ENCODE measurements around the gene CARF. TPM values are rescaled to one million over a fixed set of nuclear protein-coding genes. Genes with fewer than 3 reads are reported as not detected.
"Not testable (repeated sequence)": the region's sequence is repeated elsewhere in the genome, so short reads cannot be mapped to it uniquely, and the experiment has no call there.

Gene CARF
- total and polyA plus RNA-seq, 11 donors = 0.79 to 12.2 (median 6.9) TPM

DNA sequence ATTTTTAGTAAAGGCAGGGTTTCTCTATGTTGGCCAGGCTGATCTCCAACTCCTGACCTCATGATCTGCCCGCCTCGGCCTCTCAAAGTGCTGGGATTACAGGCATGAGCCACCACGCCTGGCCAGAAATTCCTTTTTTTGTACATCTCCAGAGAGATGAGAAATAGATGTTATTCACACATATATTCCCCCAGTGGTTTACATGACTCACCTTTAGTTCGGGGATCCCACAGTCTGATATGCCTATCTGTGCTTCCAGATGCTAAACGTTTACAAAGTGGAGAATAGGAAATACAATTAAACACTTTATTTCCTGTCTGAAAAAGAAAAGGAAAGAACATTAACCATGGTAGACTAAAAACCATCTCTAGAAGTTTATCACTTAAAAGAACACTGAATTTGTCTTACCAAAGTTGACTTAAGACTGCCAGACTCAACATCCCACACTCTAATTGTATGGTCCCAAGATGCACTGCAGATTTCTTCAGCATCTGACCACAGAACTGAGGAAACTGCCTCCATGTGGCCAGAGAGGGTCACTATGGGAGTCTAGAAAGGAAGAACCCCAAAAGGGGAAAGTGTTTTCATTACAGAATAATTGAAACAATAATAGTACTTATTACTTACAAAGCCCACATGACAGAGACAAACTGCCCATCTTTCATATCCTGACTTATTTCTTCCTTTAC, 27.9 kb upstream of the CARF start:
- ATAC-seq = no peak
- intact Hi-C loops (cut with DNase I) = loop anchor here in 1 of 10 donors (10.0 kb wide), 1 partner anchor 289 kb away; no protein-coding TSS in a partner anchor
- H3K4me1 ChIP-seq = peaks cover 0 to 8% (median 0%) of the 10 kb centered on the region in 12 donors
- no peaks in the 10 kb centered on the region for H3K27me3 ChIP-seq
- peaks cover 0 to 79% (median 58%) of the 10 kb centered on the region in 9 donors for H3K36me3 ChIP-seq
- H3K9me3 ChIP-seq = no peaks in the 10 kb centered on the region
- H3K4me3 ChIP-seq = no peak overlapping the region
- 75 to 88% (median 83%) methylated on average over 5 of the region's 5 CpGs for WGBS, 4 donors
- no peak overlapping the region for H3K27ac ChIP-seq
- DNase-seq = no peak
- TF ChIP-seq, protein P1, sequence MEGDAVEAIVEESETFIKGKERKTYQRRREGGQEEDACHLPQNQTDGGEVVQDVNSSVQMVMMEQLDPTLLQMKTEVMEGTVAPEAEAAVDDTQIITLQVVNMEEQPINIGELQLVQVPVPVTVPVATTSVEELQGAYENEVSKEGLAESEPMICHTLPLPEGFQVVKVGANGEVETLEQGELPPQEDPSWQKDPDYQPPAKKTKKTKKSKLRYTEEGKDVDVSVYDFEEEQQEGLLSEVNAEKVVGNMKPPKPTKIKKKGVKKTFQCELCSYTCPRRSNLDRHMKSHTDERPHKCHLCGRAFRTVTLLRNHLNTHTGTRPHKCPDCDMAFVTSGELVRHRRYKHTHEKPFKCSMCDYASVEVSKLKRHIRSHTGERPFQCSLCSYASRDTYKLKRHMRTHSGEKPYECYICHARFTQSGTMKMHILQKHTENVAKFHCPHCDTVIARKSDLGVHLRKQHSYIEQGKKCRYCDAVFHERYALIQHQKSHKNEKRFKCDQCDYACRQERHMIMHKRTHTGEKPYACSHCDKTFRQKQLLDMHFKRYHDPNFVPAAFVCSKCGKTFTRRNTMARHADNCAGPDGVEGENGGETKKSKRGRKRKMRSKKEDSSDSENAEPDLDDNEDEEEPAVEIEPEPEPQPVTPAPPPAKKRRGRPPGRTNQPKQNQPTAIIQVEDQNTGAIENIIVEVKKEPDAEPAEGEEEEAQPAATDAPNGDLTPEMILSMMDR (IDR thresholded peaks at IDR 0.05) = no peak
- TF ChIP-seq POLR2A (IDR thresholded peaks at IDR 0.05) = no peak

- WGBS, 4 donors = 62 to 75% (median 69%) methylated on average over 7 of the region's 7 CpGs
- H3K4me3 ChIP-seq = no peak overlapping the region
- intact Hi-C loops (cut with DNase I) = loop anchor here in 1 of 10 donors (10.0 kb wide), 1 partner anchor 290 kb away; no protein-coding TSS in a partner anchor
- H3K9me3 ChIP-seq = no peaks in the 10 kb centered on the region
- ATAC-seq (peak in 3 of 4 donors; percentile 53 to 76 (median 61)), DNase-seq (no peak)
- peaks cover 0 to 8% (median 0%) of the 10 kb centered on the region in 12 donors for H3K4me1 ChIP-seq
- H3K27ac ChIP-seq = peak overlapping the region in 2 of 12 donors; percentile 30 to 48
- no peak for TF ChIP-seq POLR2A (IDR thresholded peaks at IDR 0.05)
- TF ChIP-seq, protein P1 (IDR thresholded peaks at IDR 0.05) = no peak
- H3K27me3 ChIP-seq = no peaks in the 10 kb centered on the region
- H3K36me3 ChIP-seq = peaks cover 0 to 81% (median 68%) of the 10 kb centered on the region in 9 donors
Measured at GRCh38 chr2:202885190-202885589, 26.9 kb upstream of the CARF start.

- H3K27ac ChIP-seq; H3K27me3 ChIP-seq; ATAC-seq; DNase-seq; H3K4me3 ChIP-seq; intact Hi-C loops (cut with DNase I): not testable (repeated sequence)
- H3K36me3 ChIP-seq = peaks cover 0 to 38% (median 19%) of the 10 kb centered on the region in 9 donors
- peaks cover 0 to 13% (median 0%) of the 10 kb centered on the region in 12 donors for H3K9me3 ChIP-seq
- H3K4me1 ChIP-seq = peaks cover 0 to 16% (median 8%) of the 10 kb centered on the region in 12 donors
Measured at GRCh38 chr2:202905507-202905906, 6.6 kb upstream of the CARF start.

DNA sequence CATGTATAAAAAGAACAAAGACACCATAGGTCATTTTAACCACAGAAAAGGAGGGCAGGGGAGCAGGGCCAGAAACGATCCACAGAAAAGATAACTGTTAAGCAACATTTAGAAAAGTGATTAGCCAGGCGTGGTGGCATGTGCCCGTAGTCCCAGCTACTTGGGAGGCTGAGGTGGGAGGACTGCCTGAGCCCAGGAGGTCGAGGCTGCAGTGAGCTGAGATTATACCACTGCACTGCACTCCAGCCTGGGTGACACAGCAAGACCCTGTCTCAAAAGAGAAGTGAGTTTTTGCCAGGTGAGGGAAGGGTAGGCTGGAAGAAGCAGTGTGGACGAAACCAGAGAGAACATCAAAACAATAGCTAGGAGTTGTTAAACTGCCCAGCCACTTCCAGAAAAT, 3.9 kb upstream of the CARF start:
- Histone ChIP-seq H3K4me1 (peaks cover 0 to 28% (median 15%) of the 10 kb centered on the region in 12 donors), H3K27me3 (no peaks in the 10 kb centered on the region), H3K36me3 (peaks cover 0 to 20% (median 16%) of the 10 kb centered on the region in 9 donors), H3K4me3 (no peak overlapping the region), H3K9me3 (peaks cover 0 to 13% (median 0%) of the 10 kb centered on the region in 12 donors), H3K27ac (no peak overlapping the region)
- DNase-seq = no peak
- intact Hi-C loops (cut with DNase I) = no loop called here
- 79 to 83% (median 80%) methylated on average over 5 of the region's 5 CpGs for WGBS, 4 donors
- TF ChIP-seq POLR2A (IDR thresholded peaks at IDR 0.05) = no peak
- TF ChIP-seq, protein P1 (IDR thresholded peaks at IDR 0.05) = no peak
- ATAC-seq = no peak
